WI38 (cell line): Measurements from ENCODE around the gene DNMT3A.
"Not testable (repeated sequence)": the region's sequence is repeated elsewhere in the genome, so short reads cannot be mapped to it uniquely, and the experiment has no call there.

ENCODE experiments used
- H3K4me3 ChIP-seq: 2 replicates; pipeline ENCODE4 v1.5.1; 2011; ENCODE audit warnings: low read depth, mild to moderate bottlenecking, control low read depth, low read length
- CTCF ChIP-seq: IDR thresholded peaks from 2 replicates; pipeline ENCODE4 v1.5.1; 2012; ENCODE audit warnings: low read depth, mild to moderate bottlenecking, control low read depth, low read length

DNMT3A gene

GRCh38 chr2:25280051-25280687 lies 61.6 kb downstream of the DNMT3A start:
- no peak overlapping the region for H3K4me3 ChIP-seq
- no peak for TF ChIP-seq CTCF

DNA sequence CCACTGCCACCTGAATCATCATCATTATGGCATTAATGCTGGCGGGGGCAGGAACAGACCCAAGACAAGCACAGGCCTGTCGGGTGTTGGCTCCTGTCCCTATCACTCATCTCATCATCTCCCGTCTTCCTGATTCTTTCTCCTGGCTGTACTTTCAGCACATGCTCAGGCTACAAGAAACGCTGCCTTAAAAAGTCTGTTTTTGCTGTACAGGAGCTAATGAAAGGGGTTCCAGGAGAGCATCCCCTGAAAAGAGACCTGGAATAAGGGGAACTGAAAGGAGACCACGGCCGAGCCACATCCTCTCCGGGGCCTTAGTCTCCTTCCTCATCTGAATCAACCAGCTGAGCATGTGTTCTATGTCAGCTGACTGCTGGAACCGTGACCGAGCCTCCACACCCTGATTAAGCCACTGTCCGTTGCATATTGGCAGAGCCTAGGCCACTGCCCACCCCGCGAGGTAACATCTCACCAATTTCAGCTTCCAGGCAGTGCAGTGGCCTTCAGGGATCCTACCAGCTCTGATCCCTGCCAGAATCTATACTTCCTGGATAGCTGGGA lies 62.6 kb downstream of the DNMT3A start:
- H3K4me3 ChIP-seq = no peak overlapping the region
- no peak for TF ChIP-seq CTCF

DNA sequence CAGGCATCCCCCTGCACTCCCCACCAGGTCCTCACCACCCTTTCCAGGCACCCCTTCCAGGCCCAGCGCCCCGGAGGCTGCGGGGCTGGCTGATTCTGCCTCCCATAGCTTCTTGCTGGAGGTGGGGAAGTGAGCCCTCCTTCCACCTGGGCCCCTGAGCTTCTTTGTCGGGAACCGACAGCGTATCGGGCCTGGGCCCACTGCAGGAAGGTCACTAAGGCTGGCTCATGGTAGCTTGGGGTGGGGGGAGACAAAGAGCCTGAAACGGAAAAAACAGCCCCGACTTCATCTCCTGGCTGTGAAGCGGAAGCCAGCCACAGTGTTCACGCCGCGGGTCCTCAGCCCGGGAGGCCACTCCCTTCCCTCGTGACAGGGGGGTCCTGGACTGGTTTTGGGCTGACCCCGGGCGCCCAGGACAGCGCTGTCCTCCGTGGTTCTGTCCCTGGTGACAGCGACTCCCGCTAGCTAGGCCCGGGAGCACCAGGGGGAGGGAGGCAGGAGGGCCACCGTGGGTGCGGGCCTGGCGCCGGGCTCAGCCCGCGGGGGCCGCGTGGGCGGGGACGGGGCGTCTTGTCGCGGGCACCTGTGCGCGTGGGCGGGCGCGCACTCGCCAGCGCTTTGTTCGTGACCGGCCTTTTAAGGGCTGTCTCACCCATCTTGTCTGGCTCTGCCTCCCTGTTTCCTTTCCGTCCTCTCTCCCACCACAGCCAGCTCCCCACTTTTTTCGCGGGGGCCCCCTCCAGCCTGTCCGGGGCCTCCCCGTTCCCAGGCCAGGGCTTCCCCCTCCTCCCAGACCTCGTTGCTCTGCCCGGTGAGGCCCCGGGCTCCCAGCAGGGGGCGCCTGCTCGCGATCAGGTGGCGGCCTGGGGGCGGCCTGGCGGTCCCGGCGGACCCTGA lies 64.9 kb downstream of the DNMT3A start:
- TF ChIP-seq CTCF = no peak
- no peak overlapping the region for H3K4me3 ChIP-seq

DNA sequence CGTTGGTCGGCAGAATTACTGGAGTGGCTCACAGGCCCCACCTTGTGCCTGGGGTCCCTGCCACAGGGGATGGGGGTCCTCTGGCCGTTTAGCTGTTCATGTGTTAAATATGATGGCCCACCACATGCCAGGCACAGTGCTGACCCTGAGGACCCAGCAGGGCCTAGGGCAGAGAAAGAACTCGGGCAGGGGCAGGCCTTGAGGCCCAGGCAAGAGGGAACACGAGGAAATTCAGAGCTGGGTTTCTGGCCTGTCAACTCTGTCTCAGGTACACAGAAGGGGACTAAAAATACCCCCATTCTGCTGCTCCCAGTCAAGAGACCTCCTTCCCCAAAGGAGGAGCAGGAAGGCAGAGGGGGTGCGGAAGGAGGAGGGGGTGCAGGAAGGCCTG lies 66.2 kb downstream of the DNMT3A start:
- TF ChIP-seq CTCF = no peak
- H3K4me3 ChIP-seq = no peak overlapping the region

- no peak for TF ChIP-seq CTCF
Measured at GRCh38 chr2:25274868-25275574, 66.7 kb downstream of the DNMT3A start.

GRCh38 chr2:25273985-25274535 lies 67.7 kb downstream of the DNMT3A start:
- TF ChIP-seq CTCF = no peak
- no peak overlapping the region for H3K4me3 ChIP-seq

More at GRCh38 chr2:25274868-25275574, 66.7 kb downstream of the DNMT3A start:
- H3K4me3 ChIP-seq = no peak overlapping the region

DNA sequence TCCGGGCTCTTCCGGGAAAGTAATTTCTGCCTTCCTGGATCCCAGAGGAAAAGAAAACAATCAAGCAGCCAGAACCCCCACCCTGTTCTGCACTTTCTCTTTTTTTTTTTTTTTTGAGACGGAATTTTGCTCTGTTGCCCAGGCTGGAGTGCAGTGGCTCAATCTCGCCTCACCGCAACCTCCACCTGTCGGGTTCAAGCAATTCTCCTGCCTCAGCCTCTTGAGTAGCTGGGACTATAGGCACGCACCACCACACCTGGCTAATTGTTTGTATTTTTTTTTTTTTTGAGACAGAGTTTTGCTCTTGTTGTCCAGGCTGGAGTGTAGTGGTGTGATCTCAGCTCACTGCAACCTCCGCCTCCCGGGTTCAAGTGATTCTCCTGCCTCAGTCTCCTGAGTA lies 69.0 kb downstream of the DNMT3A start:
- H3K4me3 ChIP-seq = not testable (repeated sequence)
